ENCODE results near the gene ANO6. TPM values are rescaled to one million over a fixed set of nuclear protein-coding genes. Genes with fewer than 3 reads are reported as not detected.

ANO6 gene
- total and polyA plus RNA-seq, 2 donors (not counting 1 experiment from before 2014, with no cell fraction given) = 6.6 to 19.5 TPM

DNA sequence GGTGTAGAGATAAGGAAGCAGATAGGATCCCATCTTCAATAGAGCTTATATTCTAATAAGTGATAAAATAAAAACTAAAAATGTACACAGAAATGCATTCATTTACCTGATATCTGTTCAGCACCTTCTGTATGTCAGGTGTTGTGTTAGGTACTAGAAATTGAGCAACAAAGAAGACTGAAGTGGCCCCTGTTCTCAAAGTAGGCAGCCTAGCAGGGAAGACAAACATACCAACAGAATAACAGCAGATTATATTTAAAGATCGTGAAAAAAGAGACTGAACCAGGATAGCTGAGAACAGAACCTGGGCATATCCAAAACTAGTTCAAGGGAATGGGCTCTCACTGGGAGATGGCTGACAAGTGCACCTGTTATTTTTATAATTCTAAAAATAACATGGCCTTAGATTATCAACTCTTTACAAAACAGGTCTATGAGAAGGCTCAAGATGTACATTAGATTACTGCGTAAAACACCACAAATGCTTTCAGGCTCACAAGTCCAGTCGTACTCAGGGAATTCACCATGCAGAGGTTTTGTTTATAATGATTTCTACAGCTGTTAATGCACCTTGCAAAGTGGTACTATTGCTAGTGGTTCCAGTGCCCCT lies 16.4 kb downstream of the ANO6 start:
- H3K4me3 ChIP-seq (ENCODE audit: control extremely low read depth in 1 of 5, extremely low read depth in 1 of 5, insufficient read depth in 1 of 5, low read depth in 2 of 5, low read length in 4 of 5) = no peak overlapping the region
- no peaks in the 10 kb centered on the region for H4K20me1 ChIP-seq (ENCODE audit: control insufficient read depth, insufficient read depth, low read length, poor library complexity, severe bottlenecking)
- no peaks in the 10 kb centered on the region for H3K4me1 ChIP-seq (ENCODE audit: control insufficient read depth in 2 of 2, insufficient read depth in 2 of 2, low read length in 2 of 2)
- peaks cover 6% of the 10 kb centered on the region for H3K79me2 ChIP-seq (ENCODE audit: control insufficient read depth, insufficient read depth, low read length)
- POLR2A ChIA-PET = no interaction called here
- H3K4me3 Mint-ChIP-seq = no peak overlapping the region
- CTCF ChIA-PET = no interaction called here
- H3K27ac Mint-ChIP-seq = no peak overlapping the region
- no peak for DNase-seq
- H3K4me2 ChIP-seq (replicated peaks; ENCODE audit: low read depth, low read length, poor library complexity, severe bottlenecking) = no peak overlapping the region
- H3K27me3 Mint-ChIP-seq = no peaks in the 10 kb centered on the region
- no peak overlapping the region for H2AFZ ChIP-seq (ENCODE audit: insufficient read depth, low read depth, low read length, poor library complexity, severe bottlenecking)
- no peak overlapping the region for H3K27ac ChIP-seq (ENCODE audit: low read length in 2 of 2)
- 93% methylated on average over 2 of the region's 3 CpGs for WGBS (ENCODE audit: insufficient coverage)
- H3K27me3 ChIP-seq (replicated peaks in 1 of 4; ENCODE audit: control extremely low read depth in 1 of 4, control insufficient read depth in 3 of 4, insufficient read depth in 4 of 4, low read length in 3 of 4) = no peaks in the 10 kb centered on the region
- intact Hi-C loops (cut with micrococcal nuclease) = no loop called here
- H3K9me3 ChIP-seq (ENCODE audit: control extremely low read depth in 1 of 3, control insufficient read depth in 2 of 3, insufficient read depth in 1 of 3, low read length in 2 of 3) = peaks cover 0 to 1% (median 0%) of the 10 kb centered on the region in 3 donors
- ATAC-seq (ENCODE audit: low read depth) = no peak
- no peaks in the 10 kb centered on the region for H3K36me3 ChIP-seq (replicated peaks in 1 of 2; ENCODE audit: control extremely low read depth in 1 of 2, control insufficient read depth in 1 of 2, extremely low read depth in 1 of 2, insufficient read depth in 2 of 2, low read length in 1 of 2)
- TF ChIP-seq EZH2 (IDR thresholded peaks at IDR 0.05; ENCODE audit: borderline replicate concordance, insufficient read depth, low read depth, low read length, poor library complexity, severe bottlenecking) = no peak
- TF ChIP-seq, protein P1, sequence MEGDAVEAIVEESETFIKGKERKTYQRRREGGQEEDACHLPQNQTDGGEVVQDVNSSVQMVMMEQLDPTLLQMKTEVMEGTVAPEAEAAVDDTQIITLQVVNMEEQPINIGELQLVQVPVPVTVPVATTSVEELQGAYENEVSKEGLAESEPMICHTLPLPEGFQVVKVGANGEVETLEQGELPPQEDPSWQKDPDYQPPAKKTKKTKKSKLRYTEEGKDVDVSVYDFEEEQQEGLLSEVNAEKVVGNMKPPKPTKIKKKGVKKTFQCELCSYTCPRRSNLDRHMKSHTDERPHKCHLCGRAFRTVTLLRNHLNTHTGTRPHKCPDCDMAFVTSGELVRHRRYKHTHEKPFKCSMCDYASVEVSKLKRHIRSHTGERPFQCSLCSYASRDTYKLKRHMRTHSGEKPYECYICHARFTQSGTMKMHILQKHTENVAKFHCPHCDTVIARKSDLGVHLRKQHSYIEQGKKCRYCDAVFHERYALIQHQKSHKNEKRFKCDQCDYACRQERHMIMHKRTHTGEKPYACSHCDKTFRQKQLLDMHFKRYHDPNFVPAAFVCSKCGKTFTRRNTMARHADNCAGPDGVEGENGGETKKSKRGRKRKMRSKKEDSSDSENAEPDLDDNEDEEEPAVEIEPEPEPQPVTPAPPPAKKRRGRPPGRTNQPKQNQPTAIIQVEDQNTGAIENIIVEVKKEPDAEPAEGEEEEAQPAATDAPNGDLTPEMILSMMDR (IDR thresholded peaks at IDR 0.05) = no peak
- H3K4me1 Mint-ChIP-seq = peaks cover 14% of the 10 kb centered on the region
- H3K9me3 Mint-ChIP-seq (ENCODE audit: insufficient read depth) = no peaks in the 10 kb centered on the region
- no peak overlapping the region for H3K9ac ChIP-seq (ENCODE audit: low read length)

GRCh38 chr12:45232756-45233372 lies 17.0 kb downstream of the ANO6 start:
- no peak overlapping the region for H2AFZ ChIP-seq (ENCODE audit: insufficient read depth, low read depth, low read length, poor library complexity, severe bottlenecking)
- ChIA-PET CTCF (no interaction called here), POLR2A (no interaction called here)
- peaks cover 14% of the 10 kb centered on the region for H3K4me1 Mint-ChIP-seq
- H3K9ac ChIP-seq (ENCODE audit: low read length) = no peak overlapping the region
- no peaks in the 10 kb centered on the region for H3K27me3 ChIP-seq (replicated peaks in 1 of 4; ENCODE audit: control extremely low read depth in 1 of 4, control insufficient read depth in 3 of 4, insufficient read depth in 4 of 4, low read length in 3 of 4)
- ATAC-seq (ENCODE audit: low read depth) = no peak
- H3K27me3 Mint-ChIP-seq = no peaks in the 10 kb centered on the region
- no peak overlapping the region for H3K27ac ChIP-seq (ENCODE audit: low read length in 2 of 2)
- peaks cover 6% of the 10 kb centered on the region for H3K79me2 ChIP-seq (ENCODE audit: control insufficient read depth, insufficient read depth, low read length)
- no peaks in the 10 kb centered on the region for H3K36me3 ChIP-seq (replicated peaks in 1 of 2; ENCODE audit: control extremely low read depth in 1 of 2, control insufficient read depth in 1 of 2, extremely low read depth in 1 of 2, insufficient read depth in 2 of 2, low read length in 1 of 2)
- WGBS (ENCODE audit: insufficient coverage) = 100% methylated on average over 1 of the region's 6 CpGs
- no peak for DNase-seq
- H3K4me2 ChIP-seq (replicated peaks; ENCODE audit: low read depth, low read length, poor library complexity, severe bottlenecking) = no peak overlapping the region
- intact Hi-C loops (cut with micrococcal nuclease) = no loop called here
- H3K4me1 ChIP-seq (ENCODE audit: control insufficient read depth in 2 of 2, insufficient read depth in 2 of 2, low read length in 2 of 2) = no peaks in the 10 kb centered on the region
- no peak overlapping the region for H3K4me3 ChIP-seq (ENCODE audit: control extremely low read depth in 1 of 5, extremely low read depth in 1 of 5, insufficient read depth in 1 of 5, low read depth in 2 of 5, low read length in 4 of 5)
- no peak overlapping the region for H3K4me3 Mint-ChIP-seq
- H3K9me3 Mint-ChIP-seq (ENCODE audit: insufficient read depth) = no peaks in the 10 kb centered on the region
- H3K9me3 ChIP-seq (ENCODE audit: control extremely low read depth in 1 of 3, control insufficient read depth in 2 of 3, insufficient read depth in 1 of 3, low read length in 2 of 3) = peaks cover 0 to 1% (median 0%) of the 10 kb centered on the region in 3 donors
- TF ChIP-seq, protein P1 (IDR thresholded peaks at IDR 0.05) = no peak
- no peak for TF ChIP-seq EZH2 (IDR thresholded peaks at IDR 0.05; ENCODE audit: borderline replicate concordance, insufficient read depth, low read depth, low read length, poor library complexity, severe bottlenecking)
- H3K27ac Mint-ChIP-seq = no peak overlapping the region
- H4K20me1 ChIP-seq (ENCODE audit: control insufficient read depth, insufficient read depth, low read length, poor library complexity, severe bottlenecking) = no peaks in the 10 kb centered on the region

Measured in B cell (primary cell).